CD4-positive, alpha-beta T cell treated with Interferon gamma for 1 hour (primary cell): Measurements from ENCODE around the gene DDT.
"Not testable (repeated sequence)": the region's sequence is repeated elsewhere in the genome, so short reads cannot be mapped to it uniquely, and the experiment has no call there.

Source experiments
- DNase-seq: peaks from one replicate; pipeline ENCODE4 v3.0.0-alpha.2; 2020

The DDT gene

DNA sequence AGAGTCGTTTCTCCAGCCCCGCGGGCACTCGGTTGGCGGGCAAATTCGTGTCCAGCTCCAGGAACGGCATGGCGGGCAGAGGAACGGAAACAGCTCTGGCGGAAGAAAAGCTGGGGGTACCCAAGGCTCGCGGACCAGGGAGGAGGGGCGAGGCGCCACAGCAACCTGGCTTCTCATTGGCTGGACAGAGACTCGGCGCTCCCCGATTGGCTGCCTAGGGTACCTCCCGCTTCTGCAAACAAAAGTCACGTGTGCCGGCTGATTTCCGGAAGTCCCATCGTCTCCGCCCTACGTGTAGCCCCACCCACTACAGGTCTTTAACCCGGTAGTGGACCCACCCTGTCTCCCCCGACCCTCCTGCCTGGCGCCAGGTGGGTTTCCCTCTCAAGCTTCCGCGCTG lies at the start of gene DDT:
TSS of gene DDT (minus strand) at position 97 of the 400 bp plus-strand sequence. CDS start at position 70, 27 bp downstream.
- not testable (repeated sequence) for DNase-seq

- DNase-seq: no peak
Measured at GRCh38 chr22:24023204-24023789, 49.1 kb upstream of the DDT start.

DNA sequence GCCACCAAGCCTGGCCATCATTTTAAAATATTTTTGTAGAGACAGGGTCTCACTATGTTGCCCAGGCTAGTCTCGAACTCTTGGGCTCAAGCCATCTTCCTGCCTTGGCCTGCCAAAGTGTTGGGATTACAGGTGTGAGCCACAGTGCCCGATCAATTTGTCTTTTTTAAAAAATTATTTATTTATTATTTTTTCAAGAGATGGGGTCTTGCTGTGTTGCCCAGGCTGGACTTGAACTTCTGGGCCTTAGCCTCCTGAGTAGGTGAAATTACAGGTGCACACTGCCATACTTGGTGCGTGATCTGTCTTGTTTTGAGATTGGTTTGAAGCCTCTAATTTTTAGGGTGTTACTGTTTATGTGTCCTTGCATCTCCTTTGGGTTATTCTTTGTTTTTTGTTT lies 47.1 kb upstream of the DDT start:
- no peak for DNase-seq

DNA sequence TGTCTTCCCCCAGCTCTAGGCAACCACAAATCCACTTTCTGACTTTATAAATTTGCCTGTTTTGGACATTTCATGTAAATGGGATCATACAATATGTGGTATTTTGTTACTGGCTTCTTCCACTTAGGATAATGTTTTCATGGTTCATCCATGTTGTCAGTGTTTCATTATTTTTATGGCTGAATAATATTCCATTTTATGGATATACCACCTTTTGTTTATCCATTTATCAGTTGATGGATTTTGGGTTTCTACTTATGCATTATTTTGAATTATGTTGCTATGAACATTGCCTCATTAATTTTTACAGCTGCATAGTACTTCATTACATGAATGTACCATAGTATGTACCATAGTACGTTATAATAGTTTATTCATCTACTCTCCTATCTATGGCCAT lies 41.9 kb upstream of the DDT start:
- DNase-seq: no peak

DNA sequence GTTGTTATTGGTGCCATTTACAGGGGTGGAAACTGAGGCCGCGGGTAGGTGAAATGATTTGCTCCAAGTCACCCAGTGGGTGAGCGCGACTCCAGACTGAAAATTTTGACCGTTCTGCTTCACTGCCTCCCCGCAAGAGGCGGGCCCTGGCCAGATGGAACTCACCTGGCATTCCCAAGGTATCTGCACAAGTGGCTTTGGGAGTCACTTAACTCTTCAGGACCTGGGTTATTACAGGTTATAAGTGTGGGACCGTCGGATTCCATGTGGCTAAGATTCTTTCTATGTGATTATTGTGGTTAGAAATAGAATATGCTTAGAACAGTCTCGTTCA lies 37.5 kb upstream of the DDT start:
- no peak for DNase-seq

- no peak for DNase-seq
Measured at GRCh38 chr22:24010018-24010391, 35.8 kb upstream of the DDT start.

DNA sequence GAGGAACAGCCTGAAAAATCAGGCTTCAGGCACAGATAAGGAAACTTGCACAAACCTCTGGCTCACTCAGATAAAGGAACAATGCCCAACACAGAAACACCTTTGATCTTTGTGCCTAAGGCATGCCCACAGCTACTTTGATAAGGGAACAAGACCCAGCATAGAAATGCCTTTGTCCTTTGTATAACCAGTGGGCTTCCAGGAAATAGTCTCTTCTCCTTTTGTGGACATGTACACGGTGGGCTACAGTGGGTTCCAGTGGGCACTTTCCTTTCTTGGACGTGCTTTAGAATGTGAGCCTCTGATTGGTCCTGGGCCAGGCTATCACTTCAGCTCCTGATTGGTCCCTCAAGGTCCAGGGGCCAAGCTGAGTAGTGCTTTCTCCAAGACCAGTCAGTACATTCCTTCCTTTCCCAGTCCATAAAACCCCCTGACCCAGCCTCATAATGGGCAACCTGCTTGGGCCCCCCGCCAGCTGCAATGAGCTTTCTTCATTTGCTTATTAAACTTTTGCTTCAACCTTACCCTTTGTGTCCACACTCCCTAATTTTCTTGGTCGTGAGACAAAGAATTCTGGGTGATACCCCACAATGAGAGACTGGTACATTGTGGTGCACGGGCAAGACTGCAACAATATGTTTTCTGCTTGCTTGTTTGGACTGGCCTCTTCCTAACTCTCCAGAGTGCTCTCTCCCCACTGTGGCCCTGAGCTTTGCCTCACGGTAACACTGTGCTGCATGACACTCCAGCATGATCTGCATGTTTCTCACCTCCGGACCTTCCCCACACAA lies 35.2 kb upstream of the DDT start:
- no peak for DNase-seq

DNA sequence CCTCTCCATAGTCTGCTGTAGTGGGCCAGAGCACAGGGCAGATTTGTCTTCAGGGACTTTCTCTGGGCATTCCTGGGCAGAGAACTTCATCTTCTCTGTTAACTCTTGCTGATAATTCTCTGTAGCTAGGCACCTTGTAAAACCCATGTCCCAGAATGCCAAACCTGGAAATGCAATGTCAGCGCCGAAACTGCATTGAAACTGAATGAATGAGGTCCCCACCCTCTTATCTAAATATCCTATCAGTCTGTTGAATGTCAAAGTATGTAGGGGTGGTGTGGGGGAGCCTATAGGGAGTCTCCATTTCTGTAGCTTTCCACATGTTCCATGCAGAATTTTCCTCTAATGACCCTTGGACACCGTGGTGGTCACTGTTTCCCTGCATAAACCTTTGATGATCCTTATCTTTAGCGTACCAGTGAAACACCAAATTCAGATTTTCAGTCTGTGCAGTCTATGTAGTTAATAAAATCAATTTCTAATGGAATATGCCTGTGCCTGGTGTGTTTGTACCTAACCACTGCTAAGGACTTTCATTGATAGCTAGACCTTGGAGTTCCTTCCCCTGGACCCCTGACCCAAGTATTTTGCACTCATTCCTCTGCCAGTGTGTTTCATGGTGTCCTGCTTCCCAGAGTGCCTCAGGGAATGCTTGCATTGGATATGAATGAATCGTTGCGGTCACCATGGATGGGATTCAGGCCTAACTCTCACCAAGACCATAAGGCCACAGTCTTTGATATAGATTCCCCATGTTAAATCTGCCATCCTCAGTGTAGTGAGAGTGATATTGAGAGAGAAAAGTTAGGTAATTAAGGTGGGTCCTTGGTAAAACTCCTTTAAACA lies 34.4 kb upstream of the DDT start:
- DNase-seq: no peak

- DNase-seq: no peak
Measured at GRCh38 chr22:24008022-24008283, 33.7 kb upstream of the DDT start.

GRCh38 chr22:24007253-24008021 lies 33.2 kb upstream of the DDT start:
- DNase-seq: no peak

GRCh38 chr22:24006914-24007214 lies 32.6 kb upstream of the DDT start:
- DNase-seq: no peak

DNA sequence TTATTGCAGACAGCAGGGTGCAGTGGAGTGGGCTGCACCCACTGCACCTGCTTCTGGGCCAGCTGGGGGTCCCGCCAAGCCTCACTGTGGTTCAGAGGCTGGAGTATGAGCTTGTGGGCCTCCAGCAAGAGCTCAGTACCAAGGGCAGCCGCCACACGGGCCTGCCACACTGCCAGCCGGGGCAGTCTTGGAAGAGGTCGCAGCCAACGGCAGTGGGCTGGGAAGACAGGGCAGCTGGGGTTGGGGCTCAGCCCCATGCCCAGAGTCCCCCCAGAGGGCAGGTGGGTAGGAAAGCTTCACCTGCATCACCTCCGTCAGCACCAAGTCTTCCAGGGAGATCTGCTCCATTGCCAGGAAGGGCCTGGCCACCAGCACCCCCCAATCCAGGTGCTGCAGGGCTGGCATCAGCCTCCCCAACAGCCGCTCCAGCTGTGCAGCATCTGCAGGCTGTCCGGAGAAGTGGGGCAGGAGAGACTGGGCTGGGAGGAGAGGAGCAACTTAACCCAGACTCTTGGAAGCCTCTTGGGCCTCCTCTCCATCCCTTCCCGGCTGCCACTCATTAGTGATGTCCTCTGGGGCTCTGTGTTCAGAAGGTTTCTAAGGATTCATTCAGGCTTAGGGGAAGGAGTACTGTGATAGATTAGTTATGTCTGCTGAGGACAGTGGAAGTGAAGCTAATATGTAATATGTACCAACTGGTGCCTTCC lies 32.1 kb upstream of the DDT start:
- DNase-seq: no peak

GRCh38 chr22:24005201-24005600 lies 31.0 kb upstream of the DDT start, which contains the start of gene GSTT4:
Gene GSTT4, minus strand, starts transcription at chr22:24005453. Its CDS starts 97 bp downstream, at chr22:24005356.
- no peak for DNase-seq

DNA sequence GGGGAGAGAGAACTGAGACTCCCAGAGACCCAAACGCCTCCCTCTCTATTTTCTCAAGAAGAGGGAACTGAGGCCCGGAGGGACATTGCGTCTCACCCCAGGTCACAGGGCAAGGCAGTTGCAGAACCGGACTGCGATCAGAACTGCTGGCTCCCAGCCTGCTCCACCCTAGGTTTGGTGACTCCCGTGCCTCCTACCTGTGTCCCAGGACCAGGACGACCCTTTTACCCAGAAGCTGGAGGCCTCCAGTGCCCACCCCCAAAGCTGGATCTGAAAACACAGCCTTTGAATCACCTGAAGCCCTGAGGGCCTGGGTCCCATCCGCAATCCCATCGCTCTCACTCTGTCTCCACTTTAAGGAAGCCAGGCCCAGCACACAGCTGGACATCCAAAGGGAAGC lies 29.6 kb upstream of the DDT start:
- DNase-seq: no peak

DNA sequence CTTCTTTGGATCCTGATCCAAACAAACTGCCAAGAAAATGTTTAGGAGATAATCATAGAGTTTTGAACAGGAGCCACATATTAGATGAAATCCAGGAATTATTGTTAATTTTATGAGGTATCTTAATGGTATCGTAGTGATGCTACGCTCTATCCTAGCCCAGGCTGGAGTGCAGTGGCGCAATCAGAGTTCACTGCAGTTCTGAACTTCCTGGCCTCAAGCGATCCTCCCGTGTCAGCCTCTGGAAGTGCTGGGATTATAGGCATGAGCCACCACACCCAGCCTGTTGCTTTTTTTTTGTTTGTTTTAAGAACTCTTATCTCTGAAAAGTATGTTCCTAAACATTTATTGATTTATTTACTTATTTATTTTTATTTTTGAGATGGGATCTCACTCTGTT lies 28.6 kb upstream of the DDT start:
- DNase-seq: no peak

DNA sequence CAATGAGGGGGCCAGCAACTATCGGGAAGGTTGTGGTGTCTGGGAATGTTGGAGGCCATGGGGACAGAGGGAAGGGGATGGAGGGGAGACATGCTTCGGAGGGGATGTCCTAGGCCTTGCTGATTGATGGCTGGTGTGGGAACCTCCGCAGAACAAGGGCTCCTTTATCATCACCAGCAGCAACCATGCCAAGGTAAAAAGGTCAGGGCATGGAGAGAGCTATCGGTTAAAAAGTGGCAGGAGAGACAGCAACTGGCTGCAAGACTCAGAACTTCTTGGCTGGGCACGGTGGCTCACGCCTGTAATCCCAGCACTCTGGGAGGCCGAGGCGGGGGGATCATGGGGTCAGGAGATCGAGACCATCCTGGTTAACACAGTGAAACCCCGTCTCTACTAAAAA lies 28.0 kb upstream of the DDT start:
- no peak for DNase-seq

DNA sequence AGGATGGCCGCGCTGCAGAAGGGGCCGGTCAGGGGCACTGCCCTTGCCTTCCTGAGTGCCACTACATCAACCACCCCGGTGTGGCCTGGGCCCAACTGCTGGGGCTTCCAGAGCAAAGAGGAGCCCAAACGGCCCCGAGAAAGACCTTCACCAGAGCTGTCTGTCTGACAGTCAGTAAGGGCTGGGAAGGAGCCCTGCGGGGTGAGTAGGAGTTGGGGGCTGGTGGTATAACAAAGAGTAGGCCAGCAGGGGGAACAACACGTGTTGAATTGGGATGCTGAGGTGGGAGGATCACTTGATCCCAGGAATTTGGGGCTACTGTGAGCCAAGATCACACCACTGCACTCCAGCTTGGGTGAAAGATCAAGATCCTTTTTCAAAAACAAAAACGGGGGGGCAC lies 27.1 kb upstream of the DDT start:
- DNase-seq: no peak

- not testable (repeated sequence) for DNase-seq
Measured at GRCh38 chr22:23999779-24000178, 25.5 kb upstream of the DDT start.

GRCh38 chr22:23997092-23997491 lies 22.9 kb upstream of the DDT start:
- DNase-seq: no peak

GRCh38 chr22:23993581-23994177 lies 19.4 kb upstream of the DDT start:
- DNase-seq: not testable (repeated sequence)

- DNase-seq: not testable (repeated sequence)
Measured at GRCh38 chr22:23993080-23993479, 18.8 kb upstream of the DDT start.

DNA sequence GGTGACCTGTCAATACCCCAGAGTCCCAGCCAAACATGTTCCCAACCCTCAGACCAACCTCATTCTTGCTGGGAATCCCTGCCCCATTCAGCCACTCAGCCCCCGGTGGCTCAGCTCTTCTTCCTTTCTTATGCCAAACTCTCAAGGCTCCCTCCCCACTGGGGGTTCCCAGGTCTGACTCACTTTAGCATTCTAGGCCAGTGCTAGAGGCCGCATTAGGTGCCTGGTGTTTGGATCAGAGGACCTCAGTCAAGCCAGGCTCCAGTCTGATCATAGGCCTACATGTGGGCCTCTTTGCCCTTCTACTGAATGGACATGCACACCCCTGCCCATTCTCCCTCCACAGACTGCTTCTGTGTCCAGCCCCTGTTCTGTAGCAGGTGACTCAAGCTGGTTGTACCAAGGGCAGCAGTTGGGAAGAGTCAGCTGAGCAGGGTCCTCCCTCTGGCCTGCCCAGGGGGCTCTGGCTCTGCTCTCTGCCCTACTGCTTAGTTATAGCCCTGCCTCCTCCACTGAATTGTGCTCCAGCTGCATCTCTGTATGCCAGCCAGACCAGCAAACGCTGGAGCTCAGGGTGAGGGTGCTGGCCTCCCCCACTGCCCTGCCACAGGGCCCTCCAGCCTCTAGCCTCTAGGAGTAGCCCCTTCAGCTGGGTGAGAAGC lies 15.5 kb upstream of the DDT start:
- DNase-seq: not testable (repeated sequence)
